Caco-2 (cell line): Measurements from ENCODE around the gene LDLRAD4. TPM values are rescaled to one million over a fixed set of nuclear protein-coding genes. Genes with fewer than 3 reads are reported as not detected.

ENCODE experiments used
- BruUV-seq: library from RNA; stranded (reverse); fragments of 400-500 nt; replicated peaks from 2 replicates; lab custom pipeline; 2021; lab: Mats Ljungman, UMichigan
- CTCF ChIA-PET: fragments of 300-600 bp; sonication (Branson Sonifier 250); formaldehyde crosslinking; loops from one replicate; lab custom pipeline; 2022; ENCODE audit warnings: antibody characterized with exemption; lab: Charles Lee
- POLR2A ChIA-PET: fragments of 300-600 bp; sonication (Branson Sonifier 250); formaldehyde crosslinking; loops from one replicate; lab custom pipeline; 2022; ENCODE audit warnings: antibody characterized with exemption; lab: Charles Lee
- DNase-seq, 2 experiments: peaks; one replicate each; pipeline versions ENCODE4 v3.0.0 to v3.0.0-alpha.2; 2020 to 2022
- H3K27me3 ChIP-seq: replicated peaks from 2 replicates; pipeline ENCODE4 v1.6.0; 2011; ENCODE audit warnings: low read length; ENCODE audit not compliant: control insufficient read depth, insufficient read depth
- H3K36me3 ChIP-seq: 2 replicates; pipeline ENCODE4 v1.5.1; 2011; ENCODE audit warnings: low read length; ENCODE audit not compliant: control insufficient read depth, insufficient read depth
- H3K4me1 ChIP-seq: fragments of 250-450 bp; sonication (Bioruptor Pico); 2 replicates; pipeline ENCODE4 v1.5.1; 2020; ENCODE audit warnings: mild to moderate bottlenecking
- H3K4me3 ChIP-seq: 2 replicates; pipeline ENCODE4 v1.5.1; 2011; ENCODE audit warnings: low read depth, mild to moderate bottlenecking, control low read depth, low read length
- H3K9me3 ChIP-seq: fragments of 250-450 bp; sonication (Bioruptor Pico); 2 replicates; pipeline ENCODE4 v1.5.1; 2020; ENCODE audit warnings: mild to moderate bottlenecking, moderate library complexity
- H3K27ac Mint-ChIP-seq: one replicate; pipeline ENCODE4 v1.8.0; 2022; ENCODE audit warnings: mixed read lengths; ENCODE audit not compliant: unreplicated experiment
- H3K27me3 Mint-ChIP-seq: one replicate; pipeline ENCODE4 v1.8.0; 2022; ENCODE audit warnings: mixed read lengths; ENCODE audit not compliant: insufficient read depth, unreplicated experiment
- H3K36me3 Mint-ChIP-seq: one replicate; pipeline ENCODE4 v1.8.0; 2022; ENCODE audit warnings: mild to moderate bottlenecking, mixed read lengths; ENCODE audit not compliant: insufficient read depth, unreplicated experiment
- H3K4me1 Mint-ChIP-seq: one replicate; pipeline ENCODE4 v1.8.0; 2022; ENCODE audit warnings: low read depth, mixed read lengths; ENCODE audit not compliant: unreplicated experiment
- H3K4me3 Mint-ChIP-seq: one replicate; pipeline ENCODE4 v1.8.0; 2022; ENCODE audit warnings: mild to moderate bottlenecking, moderate library complexity, mixed read lengths; ENCODE audit not compliant: unreplicated experiment
- H3K9me3 Mint-ChIP-seq: one replicate; pipeline ENCODE4 v1.8.0; 2022; ENCODE audit warnings: mixed read lengths; ENCODE audit not compliant: unreplicated experiment
- intact Hi-C: fragments of 100-400 bp; cut with micrococcal nuclease; formaldehyde crosslinking; loops from one replicate; pipeline ENCODE4 v1.10.0; 2022; ENCODE audit not compliant: unreplicated experiment
- total RNA-seq: library from RNA; stranded (reverse); gene quantifications from 2 replicates; pipeline ENCODE4 v1.2.3, GENCODE V29; 2022
- TF ChIP-seq, protein P1 (sequence below), 2 experiments: fragments of 200-600 bp in 1 of 2; IDR thresholded peaks; 1 replicate in 1 of 2; 2 replicates in 1 of 2; pipeline versions ENCODE4 v1.5.1 to v1.8.0; 2011 to 2022; ENCODE audit warnings: antibody characterized with exemption in 1 of 2, control low read depth in 1 of 2, inconsistent platforms in 1 of 2, low read depth in 1 of 2, low read length in 1 of 2, mild to moderate bottlenecking in 1 of 2, moderate library complexity in 1 of 2; ENCODE audit not compliant: insufficient read depth in 1 of 2, severe bottlenecking in 1 of 2, unreplicated experiment in 1 of 2

LDLRAD4 gene
- total RNA-seq, 1 experiment from 2014 or later: 1.2 TPM

GRCh38 chr18:13616525-13617035 is 398.0 kb downstream of the LDLRAD4 start:
- no TSS peak for BruUV-seq
- Mint-ChIP-seq H3K9me3 (no peaks in the 10 kb centered on the region), H3K4me1 (no peaks in the 10 kb centered on the region), H3K27ac (no peak overlapping the region), H3K4me3 (no peak overlapping the region), H3K36me3 (no peaks in the 10 kb centered on the region), H3K27me3 (peaks cover 10% of the 10 kb centered on the region)
- Histone ChIP-seq H3K36me3 (no peaks in the 10 kb centered on the region), H3K27me3 (no peaks in the 10 kb centered on the region), H3K4me1 (no peaks in the 10 kb centered on the region), H3K9me3 (no peaks in the 10 kb centered on the region), H3K4me3 (no peak overlapping the region)
- no peak for DNase-seq
- POLR2A ChIA-PET: no interaction called here
- CTCF ChIA-PET: no interaction called here
- TF ChIP-seq, protein P1, sequence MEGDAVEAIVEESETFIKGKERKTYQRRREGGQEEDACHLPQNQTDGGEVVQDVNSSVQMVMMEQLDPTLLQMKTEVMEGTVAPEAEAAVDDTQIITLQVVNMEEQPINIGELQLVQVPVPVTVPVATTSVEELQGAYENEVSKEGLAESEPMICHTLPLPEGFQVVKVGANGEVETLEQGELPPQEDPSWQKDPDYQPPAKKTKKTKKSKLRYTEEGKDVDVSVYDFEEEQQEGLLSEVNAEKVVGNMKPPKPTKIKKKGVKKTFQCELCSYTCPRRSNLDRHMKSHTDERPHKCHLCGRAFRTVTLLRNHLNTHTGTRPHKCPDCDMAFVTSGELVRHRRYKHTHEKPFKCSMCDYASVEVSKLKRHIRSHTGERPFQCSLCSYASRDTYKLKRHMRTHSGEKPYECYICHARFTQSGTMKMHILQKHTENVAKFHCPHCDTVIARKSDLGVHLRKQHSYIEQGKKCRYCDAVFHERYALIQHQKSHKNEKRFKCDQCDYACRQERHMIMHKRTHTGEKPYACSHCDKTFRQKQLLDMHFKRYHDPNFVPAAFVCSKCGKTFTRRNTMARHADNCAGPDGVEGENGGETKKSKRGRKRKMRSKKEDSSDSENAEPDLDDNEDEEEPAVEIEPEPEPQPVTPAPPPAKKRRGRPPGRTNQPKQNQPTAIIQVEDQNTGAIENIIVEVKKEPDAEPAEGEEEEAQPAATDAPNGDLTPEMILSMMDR (IDR thresholded peaks at IDR 0.05; ENCODE audit: insufficient read depth in 1 of 2, low read depth in 1 of 2, low read length in 1 of 2, severe bottlenecking in 1 of 2, unreplicated experiment in 1 of 2): no peak
- intact Hi-C loops: no loop called here

DNA sequence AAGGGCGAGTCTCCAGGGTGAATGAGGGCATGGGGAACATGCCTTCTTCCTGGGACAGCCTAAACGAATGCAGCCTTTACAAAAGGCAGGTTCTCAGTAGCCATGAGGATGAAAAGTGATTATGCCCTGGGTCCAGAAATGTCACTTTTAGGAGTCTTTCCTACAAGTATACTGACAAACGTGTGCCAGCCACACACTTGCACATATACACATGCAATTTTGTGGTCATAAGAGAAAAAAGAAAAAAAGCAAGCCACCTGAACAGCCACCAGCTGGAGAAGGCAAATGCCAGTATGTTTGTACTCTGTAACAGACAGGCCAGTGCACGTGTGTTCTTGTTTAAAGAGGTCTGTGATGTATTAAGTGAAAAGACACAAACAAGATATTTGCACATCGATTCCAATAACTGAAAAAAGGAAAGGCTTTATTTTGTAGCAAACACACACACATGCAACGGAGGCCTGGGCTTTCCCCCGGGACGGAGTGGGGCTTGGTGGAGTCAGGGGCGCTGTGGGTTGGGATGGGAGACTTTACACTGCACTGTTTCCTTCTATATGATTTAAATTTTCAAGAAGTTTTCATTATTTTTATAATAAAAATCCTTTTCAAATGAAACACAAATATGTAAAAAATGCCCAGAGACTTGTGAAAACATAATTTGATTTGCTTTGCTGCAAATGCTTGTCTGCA is 399.4 kb downstream of the LDLRAD4 start:
- no peaks in the 10 kb centered on the region for H3K9me3 ChIP-seq
- H3K36me3 Mint-ChIP-seq: no peaks in the 10 kb centered on the region
- CTCF ChIA-PET: no interaction called here
- H3K36me3 ChIP-seq: no peaks in the 10 kb centered on the region
- no TSS peak for BruUV-seq
- H3K4me3 Mint-ChIP-seq: no peak overlapping the region
- no peaks in the 10 kb centered on the region for H3K27me3 ChIP-seq
- H3K4me1 Mint-ChIP-seq: no peaks in the 10 kb centered on the region
- no peaks in the 10 kb centered on the region for H3K9me3 Mint-ChIP-seq
- H3K27me3 Mint-ChIP-seq: peaks cover 11% of the 10 kb centered on the region
- TF ChIP-seq, protein P1 (IDR thresholded peaks at IDR 0.05; ENCODE audit: insufficient read depth in 1 of 2, low read depth in 1 of 2, low read length in 1 of 2, severe bottlenecking in 1 of 2, unreplicated experiment in 1 of 2): no peak
- DNase-seq: no peak
- intact Hi-C loops: no loop called here
- POLR2A ChIA-PET: no interaction called here
- no peak overlapping the region for H3K4me3 ChIP-seq
- H3K4me1 ChIP-seq: no peaks in the 10 kb centered on the region
- no peak overlapping the region for H3K27ac Mint-ChIP-seq

DNA sequence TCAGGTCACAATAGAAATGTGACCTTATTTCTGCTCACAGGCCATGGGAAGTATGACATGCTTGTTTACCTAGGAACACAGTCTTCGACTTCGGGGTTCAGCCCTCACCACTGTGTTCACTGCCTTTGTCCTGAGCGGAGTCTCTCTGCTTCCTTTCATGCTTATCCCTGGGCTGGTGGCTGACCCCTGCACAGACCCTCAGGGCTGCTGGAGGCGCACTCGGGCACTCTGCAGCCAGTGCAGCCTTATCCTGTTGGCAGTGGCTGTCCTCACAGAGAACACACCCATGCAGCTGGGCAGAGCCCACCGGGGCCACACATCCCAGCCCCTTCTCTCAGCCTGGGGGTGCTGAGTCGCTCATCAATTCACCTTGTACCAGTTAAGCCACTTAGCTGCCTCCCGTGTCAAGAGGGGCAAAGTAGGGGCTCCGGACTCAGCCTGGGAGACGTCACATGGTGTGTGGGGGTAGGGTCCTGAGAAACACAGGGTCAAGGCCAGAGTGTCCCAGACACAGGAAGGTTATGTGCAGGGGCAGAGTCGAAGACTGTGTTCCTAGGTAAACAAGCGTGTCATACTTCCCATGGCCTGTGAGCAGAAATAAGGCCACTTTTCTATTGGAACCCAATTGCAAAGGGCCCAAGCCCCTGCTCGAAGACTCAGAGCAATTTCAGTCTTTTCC is 400.3 kb downstream of the LDLRAD4 start:
- TF ChIP-seq, protein P1 (IDR thresholded peaks at IDR 0.05; ENCODE audit: insufficient read depth in 1 of 2, low read depth in 1 of 2, low read length in 1 of 2, severe bottlenecking in 1 of 2, unreplicated experiment in 1 of 2): no peak
- CTCF ChIA-PET: no interaction called here
- intact Hi-C loops: no loop called here
- no peaks in the 10 kb centered on the region for H3K36me3 Mint-ChIP-seq
- H3K27ac Mint-ChIP-seq: no peak overlapping the region
- H3K9me3 Mint-ChIP-seq: no peaks in the 10 kb centered on the region
- no peaks in the 10 kb centered on the region for H3K9me3 ChIP-seq
- no peak overlapping the region for H3K4me3 Mint-ChIP-seq
- POLR2A ChIA-PET: no interaction called here
- no peaks in the 10 kb centered on the region for H3K4me1 ChIP-seq
- H3K27me3 ChIP-seq: no peaks in the 10 kb centered on the region
- no peaks in the 10 kb centered on the region for H3K4me1 Mint-ChIP-seq
- no peak for DNase-seq
- BruUV-seq: no TSS peak
- H3K36me3 ChIP-seq: no peaks in the 10 kb centered on the region
- no peak overlapping the region for H3K4me3 ChIP-seq
- peaks cover 8% of the 10 kb centered on the region for H3K27me3 Mint-ChIP-seq
